HCT116 (cell line): Measurements from ENCODE around the gene HMG20A. TPM values are rescaled to one million over a fixed set of nuclear protein-coding genes. Genes with fewer than 3 reads are reported as not detected.

ENCODE experiments used
- ATAC-seq: fragments of 200-7000 bp; cut with Tn5 transposase; 2 replicates; pipeline ENCODE4 v1.9.1; 2020; ENCODE audit warnings: mild to moderate bottlenecking, moderate library complexity
- BruUV-seq: library from RNA; stranded (reverse); fragments of 400-500 nt; replicated peaks from 2 replicates; lab custom pipeline; 2021; lab: Mats Ljungman, UMichigan
- CTCF ChIA-PET: fragments of 300-600 bp; sonication (Branson Sonifier 250); formaldehyde crosslinking; loops from one replicate; lab custom pipeline; 2021; ENCODE audit warnings: antibody characterized with exemption; lab: Charles Lee
- POLR2A ChIA-PET: fragments of 300-600, 350-600 bp; sonication (Branson Sonifier 250); formaldehyde crosslinking; loops from one replicate; lab custom pipeline; 2021; ENCODE audit warnings: antibody characterized with exemption; lab: Charles Lee
- RAD21 ChIA-PET, 2 experiments: fragments of 300-600 bp; sonication (Branson Sonifier 250); formaldehyde crosslinking; loops; one replicate each; lab custom pipeline; 2023; ENCODE audit warnings: low total read pairs in 2 of 2; ENCODE audit not compliant: uncharacterized antibody in 2 of 2, unreplicated experiment in 2 of 2, low non-redundant PET in 1 of 2; lab: Charles Lee
- DNase-seq: peaks from one replicate; pipeline ENCODE4 v3.0.0-alpha.2; 2010; ENCODE audit warnings: low read depth, low spot score
- H2AFZ ChIP-seq: fragments of 200-600 bp; shearing (Covaris generic), sonication (generic); 2 replicates; pipeline ENCODE4 v1.6.1; 2017; ENCODE audit warnings: low read depth, mixed run types, mixed read lengths, antibody characterized with exemption, low read length; ENCODE audit not compliant: poor library complexity, severe bottlenecking
- H3K27ac ChIP-seq: 2 replicates; pipeline ENCODE4 v1.5.1; 2012; ENCODE audit warnings: low read depth, low read length
- H3K27me3 ChIP-seq: fragments of 200-600 bp; sonication (generic); 2 replicates; pipeline ENCODE4 v1.6.1; 2016; ENCODE audit warnings: mixed run types, low read length, mixed read lengths; ENCODE audit not compliant: insufficient read depth
- H3K36me3 ChIP-seq, 2 experiments: fragments of 200-500 bp in 1 of 2; fragments of 200-600 bp in 1 of 2; sonication (Bioruptor generic) in 1 of 2; sonication (generic) in 1 of 2; 2 replicates each; pipeline versions ENCODE4 v1.5.1 to v1.6.1; 2014 to 2016; ENCODE audit warnings: low read length in 2 of 2, inconsistent platforms in 1 of 2, mixed read lengths in 1 of 2, mixed run types in 1 of 2; ENCODE audit not compliant: insufficient read depth in 2 of 2, control insufficient read depth in 1 of 2
- H3K4me1 ChIP-seq, 2 experiments: fragments of 200-600 bp in 1 of 2; sonication (generic) in 1 of 2; 2 replicates each; pipeline versions ENCODE4 v1.5.1 to v1.6.1; 2012 to 2017; ENCODE audit warnings: low read length in 2 of 2, inconsistent platforms in 1 of 2, mild to moderate bottlenecking in 1 of 2, mixed read lengths in 1 of 2, mixed run types in 1 of 2, moderate library complexity in 1 of 2; ENCODE audit not compliant: insufficient read depth in 2 of 2, control insufficient read depth in 1 of 2
- H3K4me2 ChIP-seq: fragments of 200-600 bp; sonication (generic); 2 replicates; pipeline ENCODE4 v1.6.1; 2017; ENCODE audit warnings: mixed run types, low read length, mixed read lengths
- H3K4me3 ChIP-seq, 2 experiments: fragments of 200-600 bp in 1 of 2; sonication (generic) in 1 of 2; replicated peaks in 1 of 2; 2 replicates each; pipeline ENCODE4 v1.5.1; 2011 to 2016; ENCODE audit warnings: low read length in 2 of 2, control low read depth in 1 of 2, low read depth in 1 of 2, mild to moderate bottlenecking in 1 of 2, mixed read lengths in 1 of 2, mixed run types in 1 of 2
- H3K79me2 ChIP-seq: fragments of 200-600 bp; sonication (generic); 2 replicates; pipeline ENCODE4 v1.6.1; 2017; ENCODE audit warnings: mild to moderate bottlenecking, mixed run types, low read length, moderate library complexity, mixed read lengths; ENCODE audit not compliant: insufficient read depth
- H3K9ac ChIP-seq: fragments of 200-600 bp; sonication (generic); 2 replicates; pipeline ENCODE4 v1.6.1; 2016; ENCODE audit warnings: low read length, mixed read lengths
- H3K9me2 ChIP-seq: fragments of 200-600 bp; sonication (generic), shearing (Covaris generic); 2 replicates; pipeline ENCODE4 v1.6.1; 2017; ENCODE audit warnings: mixed run types, mild to moderate bottlenecking, moderate library complexity; ENCODE audit not compliant: insufficient read depth
- H3K9me3 ChIP-seq, 2 experiments: fragments of 200-500 bp in 1 of 2; fragments of 200-600 bp in 1 of 2; sonication (Bioruptor generic) in 1 of 2; sonication (generic) in 1 of 2; 2 replicates each; pipeline ENCODE4 v1.6.1; 2014 to 2017; ENCODE audit warnings: low read length in 2 of 2, mixed read lengths in 2 of 2, inconsistent platforms in 1 of 2, low read depth in 1 of 2, mild to moderate bottlenecking in 1 of 2, mixed run types in 1 of 2, moderate library complexity in 1 of 2; ENCODE audit not compliant: control insufficient read depth in 1 of 2, insufficient read depth in 1 of 2
- H4K20me1 ChIP-seq: fragments of 200-600 bp; sonication (generic), shearing (Covaris generic); 2 replicates; pipeline ENCODE4 v1.6.1; 2017; ENCODE audit warnings: mixed run types, mild to moderate bottlenecking, moderate library complexity; ENCODE audit not compliant: insufficient read depth
- CTCF ChIP-seq, 3 experiments: fragments of 200-600 bp in 1 of 3; sonication (generic) in 1 of 3; IDR thresholded peaks in 2 of 3; conservative IDR thresholded peaks in 1 of 3; 2 replicates each; pipeline ENCODE4 v1.5.1; 2012 to 2017; ENCODE audit warnings: low read depth in 2 of 3, low read length in 2 of 3, antibody characterized with exemption in 1 of 3, borderline replicate concordance in 1 of 3, control low read depth in 1 of 3, mild to moderate bottlenecking in 1 of 3, mixed read lengths in 1 of 3, mixed run types in 1 of 3, moderate library complexity in 1 of 3; ENCODE audit not compliant: insufficient read depth in 1 of 3
- ELF1 ChIP-seq: IDR thresholded peaks from 2 replicates; pipeline ENCODE4 v1.6.1; 2012; ENCODE audit warnings: low read depth, borderline replicate concordance
- EZH2 ChIP-seq: fragments of 200-600 bp; sonication (generic); IDR thresholded peaks from 2 replicates; pipeline ENCODE4 v1.6.1; 2017; ENCODE audit warnings: antibody characterized with exemption, mixed run types
- FOSL1 ChIP-seq: IDR thresholded peaks from 2 replicates; pipeline ENCODE4 v1.6.1; 2012; ENCODE audit warnings: low read depth
- JUND ChIP-seq: IDR thresholded peaks from 2 replicates; pipeline ENCODE4 v1.6.1; 2012
- MAX ChIP-seq: IDR thresholded peaks from 2 replicates; pipeline ENCODE4 v1.6.1; 2012
- POLR2AphosphoS5 ChIP-seq: IDR thresholded peaks from 2 replicates; pipeline ENCODE4 v1.6.1; 2011; ENCODE audit warnings: mild to moderate bottlenecking, low read depth, low read length, moderate library complexity
- SIN3A ChIP-seq: IDR thresholded peaks from 2 replicates; pipeline ENCODE4 v1.6.1; 2012; ENCODE audit warnings: low read depth
- TCF7L2 ChIP-seq: IDR thresholded peaks from 2 replicates; pipeline ENCODE4 v1.7.0; 2011; ENCODE audit warnings: borderline replicate concordance, inconsistent platforms; ENCODE audit not compliant: insufficient read depth, insufficient read length; ENCODE audit errors: extremely low read depth
- ZBTB33 ChIP-seq: IDR thresholded peaks from 2 replicates; pipeline ENCODE4 v1.6.1; 2011; ENCODE audit warnings: mild to moderate bottlenecking, low read length, moderate library complexity; ENCODE audit not compliant: insufficient replicate concordance; ENCODE audit errors: extremely low read depth
- ZFX ChIP-seq: fragments of 450-650 bp; IDR thresholded peaks from 2 replicates; pipeline ENCODE4 v1.6.1; 2017
- ZNF274 ChIP-seq: fragments of 200-500 bp; sonication (Bioruptor generic); IDR thresholded peaks from 2 replicates; pipeline ENCODE4 v1.6.1; 2014; ENCODE audit warnings: mild to moderate bottlenecking, low read depth, low read length, inconsistent platforms
- intact Hi-C: fragments of 100-400 bp; cut with micrococcal nuclease; formaldehyde crosslinking; loops from 2 replicates; pipeline ENCODE4 v1.10.0; 2022
- total RNA-seq: library from RNA; stranded (reverse); gene quantifications from one replicate; pipeline ENCODE4 v1.2.1, GENCODE V29; 2021; ENCODE audit not compliant: unreplicated experiment

HMG20A gene
- total RNA-seq, 1 experiment from 2014 or later: 37.7 TPM

GRCh38 chr15:77483425-77484140 lies 62.9 kb downstream of the HMG20A start:
- H3K79me2 ChIP-seq: no peaks in the 10 kb centered on the region
- no peaks in the 10 kb centered on the region for H3K9me3 ChIP-seq
- no TSS peak for BruUV-seq
- H3K4me2 ChIP-seq: no peak overlapping the region
- no peak overlapping the region for H3K4me3 ChIP-seq
- no peak overlapping the region for H3K9ac ChIP-seq
- ATAC-seq (no peak), DNase-seq (no peak)
- peaks cover 4 to 46% of the 10 kb centered on the region in 2 experiments; a peak in 2 of 4 replicates for H3K36me3 ChIP-seq
- ChIA-PET CTCF (no interaction called here), POLR2A (no interaction called here), RAD21 (no interaction called here)
- intact Hi-C loops: no loop called here
- TF ChIP-seq ZFX: no peak
- TF ChIP-seq ELF1: no peak
- no peak for TF ChIP-seq SIN3A
- no peak for TF ChIP-seq TCF7L2
- no peak for TF ChIP-seq JUND
- no peak for TF ChIP-seq POLR2AphosphoS5
- TF ChIP-seq CTCF (IDR thresholded peaks at IDR 0.05 in 2 of 3, conservative IDR thresholded peaks at IDR 0.05 in 1 of 3; ENCODE audit: borderline replicate concordance in 1 of 3, insufficient read depth in 1 of 3, low read depth in 2 of 3, low read length in 2 of 3): no peak
- TF ChIP-seq EZH2: no peak
- TF ChIP-seq FOSL1: no peak
- no peak for TF ChIP-seq MAX
- TF ChIP-seq ZNF274: no peak
- no peak for TF ChIP-seq ZBTB33
- no peaks in the 10 kb centered on the region for H3K27me3 ChIP-seq
- no peak overlapping the region for H3K27ac ChIP-seq
- no peaks in the 10 kb centered on the region for H4K20me1 ChIP-seq
- no peaks in the 10 kb centered on the region for H3K4me1 ChIP-seq
- H2AFZ ChIP-seq: no peak overlapping the region
- H3K9me2 ChIP-seq: no peaks in the 10 kb centered on the region
